GM21381 (cell line): ENCODE data around the gene DRD4.

Experiments
- ATAC-seq: cut with Tn5 transposase; IDR thresholded peaks from one replicate; pipeline ENCODE4 v1.9.1; 2021; ENCODE audit warnings: mild to moderate bottlenecking, moderate library complexity; ENCODE audit not compliant: unreplicated experiment

The DRD4 gene

GRCh38 chr11:636511-637332 lies at the start of gene DRD4:
Gene DRD4, plus strand, starts transcription at chr11:637269. Its CDS starts 36 bp downstream, at chr11:637305.
- no peak for ATAC-seq

- ATAC-seq: no peak
These were observed 49.5 kb upstream of the DRD4 start for GRCh38 chr11:587546-587945.

- ATAC-seq: no peak
These were observed 49.1 kb upstream of the DRD4 start for GRCh38 chr11:587978-588380.

- no peak for ATAC-seq
These were observed 47.3 kb upstream of the DRD4 start for GRCh38 chr11:589798-590197.

- ATAC-seq: no peak
These were observed 46.1 kb upstream of the DRD4 start for GRCh38 chr11:590997-591396.

GRCh38 chr11:592501-592900 lies 44.6 kb upstream of the DRD4 start:
- no peak for ATAC-seq

- no peak for ATAC-seq
These were observed 44.2 kb upstream of the DRD4 start for GRCh38 chr11:592918-593317.

GRCh38 chr11:593347-593746 lies 43.7 kb upstream of the DRD4 start:
- no peak for ATAC-seq

GRCh38 chr11:595400-595799 lies 41.7 kb upstream of the DRD4 start:
- ATAC-seq: no peak

- ATAC-seq: no peak
These were observed 40.7 kb upstream of the DRD4 start for GRCh38 chr11:596374-596773.

GRCh38 chr11:597166-597725 lies 39.8 kb upstream of the DRD4 start:
- no peak for ATAC-seq

GRCh38 chr11:598005-598680 lies 38.9 kb upstream of the DRD4 start:
- ATAC-seq: no peak

- no peak for ATAC-seq
These were observed 35.4 kb upstream of the DRD4 start for GRCh38 chr11:601573-602245.

- ATAC-seq: no peak
These were observed 33.9 kb upstream of the DRD4 start for GRCh38 chr11:603154-603553.

GRCh38 chr11:605286-606129 lies 31.6 kb upstream of the DRD4 start:
- no peak for ATAC-seq

GRCh38 chr11:606245-606644 lies 30.8 kb upstream of the DRD4 start:
- ATAC-seq: no peak

GRCh38 chr11:607020-607780 lies 29.9 kb upstream of the DRD4 start:
- ATAC-seq: no peak

GRCh38 chr11:607971-608659 lies 29.0 kb upstream of the DRD4 start:
- ATAC-seq: no peak

- ATAC-seq: no peak
These were observed 28.2 kb upstream of the DRD4 start for GRCh38 chr11:608791-609251.
